ENCODE data around the gene AGPS.

AGPS gene

GRCh38 chr2:177568893-177569292 is 176.3 kb downstream of the AGPS start:
- DNase-seq (ENCODE audit: low read depth in 1 of 2, low spot score in 1 of 2) = no peak
- in situ Hi-C loops (cut with HindIII; ENCODE audit: low pct_unique_long_range_greater_than_20kb, low sequenced_read_pairs) = no loop called here
- no peak for TF ChIP-seq JUND (IDR thresholded peaks at IDR 0.05; ENCODE audit: low read depth)

- TF ChIP-seq JUND (IDR thresholded peaks at IDR 0.05; ENCODE audit: low read depth) = no peak
- in situ Hi-C loops (cut with HindIII; ENCODE audit: low pct_unique_long_range_greater_than_20kb, low sequenced_read_pairs) = no loop called here
- DNase-seq (ENCODE audit: low read depth in 1 of 2, low spot score in 1 of 2) = no peak
These were observed 179.7 kb downstream of the AGPS start for GRCh38 chr2:177572236-177572671.

- no peak for TF ChIP-seq JUND (IDR thresholded peaks at IDR 0.05; ENCODE audit: low read depth)
- in situ Hi-C loops (cut with HindIII; ENCODE audit: low pct_unique_long_range_greater_than_20kb, low sequenced_read_pairs) = no loop called here
- no peak for DNase-seq (ENCODE audit: low read depth in 1 of 2, low spot score in 1 of 2)
These were observed 180.5 kb downstream of the AGPS start for GRCh38 chr2:177573120-177573519.

- TF ChIP-seq JUND (IDR thresholded peaks at IDR 0.05; ENCODE audit: low read depth) = no peak
These were observed 181.8 kb downstream of the AGPS start for GRCh38 chr2:177574356-177574755.

GRCh38 chr2:177575358-177575757 is 182.8 kb downstream of the AGPS start:
- no peak for DNase-seq (ENCODE audit: low read depth in 1 of 2, low spot score in 1 of 2)
- TF ChIP-seq JUND (IDR thresholded peaks at IDR 0.05; ENCODE audit: low read depth) = no peak
- in situ Hi-C loops (cut with HindIII; ENCODE audit: low pct_unique_long_range_greater_than_20kb, low sequenced_read_pairs) = no loop called here

More at GRCh38 chr2:177574356-177574755, 181.8 kb downstream of the AGPS start:
- in situ Hi-C loops (cut with HindIII; ENCODE audit: low pct_unique_long_range_greater_than_20kb, low sequenced_read_pairs) = no loop called here
- DNase-seq (ENCODE audit: low read depth in 1 of 2, low spot score in 1 of 2) = no peak

GRCh38 chr2:177577075-177577474 is 184.5 kb downstream of the AGPS start:
- no peak for TF ChIP-seq JUND (IDR thresholded peaks at IDR 0.05; ENCODE audit: low read depth)
- in situ Hi-C loops (cut with HindIII; ENCODE audit: low pct_unique_long_range_greater_than_20kb, low sequenced_read_pairs) = no loop called here

GRCh38 chr2:177578454-177578853 is 185.9 kb downstream of the AGPS start:
- in situ Hi-C loops (cut with HindIII; ENCODE audit: low pct_unique_long_range_greater_than_20kb, low sequenced_read_pairs) = no loop called here
- TF ChIP-seq JUND (IDR thresholded peaks at IDR 0.05; ENCODE audit: low read depth) = no peak

More at GRCh38 chr2:177577075-177577474, 184.5 kb downstream of the AGPS start:
- DNase-seq (ENCODE audit: low read depth in 1 of 2, low spot score in 1 of 2) = no peak

GRCh38 chr2:177579486-177580036 is 187.0 kb downstream of the AGPS start:
- no peak for TF ChIP-seq JUND (IDR thresholded peaks at IDR 0.05; ENCODE audit: low read depth)
- in situ Hi-C loops (cut with HindIII; ENCODE audit: low pct_unique_long_range_greater_than_20kb, low sequenced_read_pairs) = no loop called here
- peak in 1 of 2 experiments; percentile 6 for DNase-seq (ENCODE audit: low read depth in 1 of 2, low spot score in 1 of 2)

More at GRCh38 chr2:177578454-177578853, 185.9 kb downstream of the AGPS start:
- DNase-seq (ENCODE audit: low read depth in 1 of 2, low spot score in 1 of 2) = no peak

- in situ Hi-C loops (cut with HindIII; ENCODE audit: low pct_unique_long_range_greater_than_20kb, low sequenced_read_pairs) = no loop called here
- DNase-seq (ENCODE audit: low read depth in 1 of 2, low spot score in 1 of 2) = no peak
- no peak for TF ChIP-seq JUND (IDR thresholded peaks at IDR 0.05; ENCODE audit: low read depth)
These were observed 189.4 kb downstream of the AGPS start for GRCh38 chr2:177582000-177582399.

- DNase-seq (ENCODE audit: low read depth in 1 of 2, low spot score in 1 of 2) = no peak
- in situ Hi-C loops (cut with HindIII; ENCODE audit: low pct_unique_long_range_greater_than_20kb, low sequenced_read_pairs) = no loop called here
- TF ChIP-seq JUND (IDR thresholded peaks at IDR 0.05; ENCODE audit: low read depth) = no peak
These were observed 191.6 kb downstream of the AGPS start for GRCh38 chr2:177584030-177584692.

GRCh38 chr2:177585234-177585863 is 192.8 kb downstream of the AGPS start:
- no peak for DNase-seq (ENCODE audit: low read depth in 1 of 2, low spot score in 1 of 2)
- no peak for TF ChIP-seq JUND (IDR thresholded peaks at IDR 0.05; ENCODE audit: low read depth)
- in situ Hi-C loops (cut with HindIII; ENCODE audit: low pct_unique_long_range_greater_than_20kb, low sequenced_read_pairs) = no loop called here

- DNase-seq (ENCODE audit: low read depth in 1 of 2, low spot score in 1 of 2) = no peak
- in situ Hi-C loops (cut with HindIII; ENCODE audit: low pct_unique_long_range_greater_than_20kb, low sequenced_read_pairs) = no loop called here
- TF ChIP-seq JUND (IDR thresholded peaks at IDR 0.05; ENCODE audit: low read depth) = no peak
These were observed 193.6 kb downstream of the AGPS start for GRCh38 chr2:177586154-177586553.

GRCh38 chr2:177587371-177587770 is 194.8 kb downstream of the AGPS start:
- in situ Hi-C loops (cut with HindIII; ENCODE audit: low pct_unique_long_range_greater_than_20kb, low sequenced_read_pairs) = no loop called here
- DNase-seq (ENCODE audit: low read depth in 1 of 2, low spot score in 1 of 2) = no peak
- no peak for TF ChIP-seq JUND (IDR thresholded peaks at IDR 0.05; ENCODE audit: low read depth)

Data from T47D (cell line).